MM.1S (cell line): ENCODE results near the gene CNOT4.
"Not testable (repeated sequence)": the region's sequence is repeated elsewhere in the genome, so short reads cannot be mapped to it uniquely, and the experiment has no call there.

Source experiments
- DNase-seq: peaks from one replicate; pipeline ENCODE4 v3.0.0-alpha.2; 2015
- H2AFZ ChIP-seq: fragments of 300-600 bp; sonication (generic); 2 replicates; pipeline ENCODE4 v1.6.0; 2016; ENCODE audit warnings: antibody characterized with exemption, low read length
- H3F3A ChIP-seq: fragments of 300-600 bp; sonication (generic); 2 replicates; pipeline ENCODE4 v1.6.1; 2016; ENCODE audit warnings: mild to moderate bottlenecking, antibody characterized with exemption, low read length, moderate library complexity, mixed read lengths; ENCODE audit not compliant: insufficient read depth
- H3K27ac ChIP-seq: fragments of 300-600 bp; sonication (generic); 2 replicates; pipeline ENCODE4 v1.5.1; 2016; ENCODE audit warnings: mild to moderate bottlenecking, low read length
- H3K27me3 ChIP-seq: fragments of 300-600 bp; sonication (generic); replicated peaks from 2 replicates; pipeline ENCODE4 v1.6.0; 2016; ENCODE audit warnings: low read length; ENCODE audit not compliant: insufficient read depth
- H3K36me3 ChIP-seq: fragments of 300-600 bp; sonication (generic); replicated peaks from 2 replicates; pipeline ENCODE4 v1.6.1; 2016; ENCODE audit warnings: mild to moderate bottlenecking, low read length, mixed read lengths; ENCODE audit not compliant: insufficient read depth
- H3K4me1 ChIP-seq: fragments of 300-600 bp; sonication (generic); 2 replicates; pipeline ENCODE4 v1.6.1; 2016; ENCODE audit warnings: low read length, mixed read lengths
- H3K4me2 ChIP-seq: fragments of 300-600 bp; sonication (generic); 2 replicates; pipeline ENCODE4 v1.6.0; 2016; ENCODE audit warnings: low read depth, low read length
- H3K4me3 ChIP-seq: fragments of 300-600 bp; sonication (generic); 2 replicates; pipeline ENCODE4 v1.5.1; 2016; ENCODE audit warnings: low read length, mixed read lengths
- H3K79me2 ChIP-seq: fragments of 300-600 bp; sonication (generic); 2 replicates; pipeline ENCODE4 v1.6.1; 2016; ENCODE audit warnings: mixed run types, low read length, mixed read lengths
- H3K9ac ChIP-seq: fragments of 300-600 bp; sonication (generic); 2 replicates; pipeline ENCODE4 v1.6.1; 2016; ENCODE audit warnings: low read length, mixed read lengths
- H3K9me2 ChIP-seq: fragments of 300-600 bp; sonication (generic); replicated peaks from 2 replicates; pipeline ENCODE4 v1.6.1; 2016; ENCODE audit warnings: mild to moderate bottlenecking, low read length, mixed read lengths; ENCODE audit not compliant: insufficient read depth
- H3K9me3 ChIP-seq: fragments of 300-600 bp; sonication (generic); replicated peaks from 2 replicates; pipeline ENCODE4 v1.6.1; 2016; ENCODE audit warnings: mild to moderate bottlenecking, low read length, mixed read lengths; ENCODE audit not compliant: insufficient read depth
- H4K20me1 ChIP-seq: fragments of 300-600 bp; sonication (generic); 2 replicates; pipeline ENCODE4 v1.6.1; 2016; ENCODE audit warnings: mild to moderate bottlenecking, low read length, moderate library complexity, mixed read lengths; ENCODE audit not compliant: insufficient read depth
- CTCF ChIP-seq: fragments of 300-600 bp; sonication (generic); IDR thresholded peaks from 2 replicates; pipeline ENCODE4 v1.5.1; 2016; ENCODE audit warnings: antibody characterized with exemption, low read length, mixed read lengths
- EZH2 ChIP-seq: fragments of 300-600 bp; sonication (generic); optimal IDR thresholded peaks from 2 replicates; pipeline ENCODE3; 2017; ENCODE audit warnings: low read depth, mild to moderate bottlenecking, antibody characterized with exemption, low read length, mixed read lengths
- EZH2phosphoT487 ChIP-seq: fragments of 300-600 bp; sonication (generic); IDR thresholded peaks from 2 replicates; pipeline ENCODE4 v1.6.1; 2018; ENCODE audit warnings: antibody characterized with exemption, low read length

Gene CNOT4

GRCh38 chr7:135326636-135327280, 183.1 kb downstream of the CNOT4 start:
- TF ChIP-seq EZH2phosphoT487: no peak
- TF ChIP-seq CTCF: no peak

GRCh38 chr7:135322571-135323340, 187.1 kb downstream of the CNOT4 start:
- Histone ChIP-seq H3F3A (no peaks in the 10 kb centered on the region), H3K36me3 (no peaks in the 10 kb centered on the region), H2AFZ (no peak overlapping the region), H3K9me3 (no peaks in the 10 kb centered on the region), H3K79me2 (no peaks in the 10 kb centered on the region), H3K4me3 (no peak overlapping the region), H3K4me2 (no peak overlapping the region), H3K27ac (no peak overlapping the region), H3K9me2 (no peaks in the 10 kb centered on the region), H3K27me3 (no peaks in the 10 kb centered on the region), H3K4me1 (no peaks in the 10 kb centered on the region), H4K20me1 (no peaks in the 10 kb centered on the region), H3K9ac (no peak overlapping the region)
- no peak for TF ChIP-seq CTCF
- TF ChIP-seq EZH2: no peak
- no peak for TF ChIP-seq EZH2phosphoT487
- no peak for DNase-seq

More at GRCh38 chr7:135326636-135327280, 183.1 kb downstream of the CNOT4 start:
- Histone ChIP-seq H3K27me3 (no peaks in the 10 kb centered on the region), H3K4me1 (no peaks in the 10 kb centered on the region), H3K9me2 (no peaks in the 10 kb centered on the region), H3K4me2 (no peak overlapping the region), H3K4me3 (no peak overlapping the region), H3K36me3 (no peaks in the 10 kb centered on the region), H3F3A (no peaks in the 10 kb centered on the region), H4K20me1 (no peaks in the 10 kb centered on the region), H3K9me3 (no peaks in the 10 kb centered on the region), H3K9ac (no peak overlapping the region), H3K27ac (no peak overlapping the region), H3K79me2 (no peaks in the 10 kb centered on the region), H2AFZ (no peak overlapping the region)
- DNase-seq: no peak

- Histone ChIP-seq H4K20me1 (no peaks in the 10 kb centered on the region), H3K27ac (no peak overlapping the region), H3K36me3 (no peaks in the 10 kb centered on the region), H3K9me3 (no peaks in the 10 kb centered on the region), H3K4me3 (no peak overlapping the region), H3K9me2 (no peaks in the 10 kb centered on the region), H3K27me3 (no peaks in the 10 kb centered on the region), H3K79me2 (no peaks in the 10 kb centered on the region), H2AFZ (no peak overlapping the region), H3K4me1 (no peaks in the 10 kb centered on the region), H3F3A (no peaks in the 10 kb centered on the region), H3K4me2 (no peak overlapping the region), H3K9ac (no peak overlapping the region)
- DNase-seq: no peak
- TF ChIP-seq CTCF (no peak), EZH2 (no peak), EZH2phosphoT487 (no peak)
These were observed 188.3 kb downstream of the CNOT4 start for GRCh38 chr7:135321556-135321955.

- not testable (repeated sequence) for H3K27ac ChIP-seq, H3K9me2 ChIP-seq, H3F3A ChIP-seq, H3K27me3 ChIP-seq, H2AFZ ChIP-seq, H3K9me3 ChIP-seq, H3K4me3 ChIP-seq, DNase-seq, H3K36me3 ChIP-seq, H3K9ac ChIP-seq, H4K20me1 ChIP-seq, H3K4me2 ChIP-seq, H3K4me1 ChIP-seq, H3K79me2 ChIP-seq
These were observed 188.9 kb downstream of the CNOT4 start for GRCh38 chr7:135320953-135321352.
